GM23338 (cell line): ENCODE measurements around the gene ANKRD53. TPM values are rescaled to one million over a fixed set of nuclear protein-coding genes. Genes with fewer than 3 reads are reported as not detected.

Source experiments
- ATAC-seq: fragments of 200-7000 bp; cut with Tn5 transposase; 3 replicates; pipeline ENCODE4 v1.9.1; 2020
- DNase-seq: peaks from one replicate; pipeline ENCODE4 v3.0.0-alpha.2; 2015; ENCODE audit warnings: low spot score
- H2AFZ ChIP-seq: fragments of 200-600 bp; sonication (generic); 2 replicates; pipeline ENCODE4 v1.8.0; 2016; ENCODE audit warnings: antibody characterized with exemption, mild to moderate bottlenecking, moderate library complexity
- H3F3A ChIP-seq: fragments of 200-600 bp; sonication (generic); replicated peaks from 2 replicates; pipeline ENCODE4 v1.8.0; 2017; ENCODE audit warnings: antibody characterized with exemption, mixed run types, low read depth
- H3K27ac ChIP-seq: fragments of 200-600 bp; sonication (generic); 2 replicates; pipeline ENCODE4 v1.6.1; 2016; ENCODE audit warnings: low read depth
- H3K27me3 ChIP-seq: fragments of 200-600 bp; sonication (generic); 2 replicates; pipeline ENCODE4 v1.8.0; 2016; ENCODE audit warnings: mild to moderate bottlenecking, mixed run types, moderate library complexity; ENCODE audit not compliant: insufficient read depth
- H3K36me3 ChIP-seq: fragments of 200-600 bp; sonication (generic); 2 replicates; pipeline ENCODE4 v1.8.0; 2016; ENCODE audit warnings: mild to moderate bottlenecking; ENCODE audit not compliant: insufficient read depth
- H3K4me1 ChIP-seq: fragments of 200-600 bp; sonication (generic); 2 replicates; pipeline ENCODE4 v1.8.0; 2016; ENCODE audit warnings: mild to moderate bottlenecking, moderate library complexity; ENCODE audit not compliant: insufficient read depth
- H3K4me2 ChIP-seq: fragments of 200-600 bp; sonication (generic); 2 replicates; pipeline ENCODE4 v1.7.1; 2017; ENCODE audit warnings: mixed run types
- H3K4me3 ChIP-seq: fragments of 200-600 bp; sonication (generic); 2 replicates; pipeline ENCODE4 v1.6.1; 2016; ENCODE audit warnings: mixed run types
- H3K79me2 ChIP-seq: fragments of 200-600 bp; sonication (generic); replicated peaks from 2 replicates; pipeline ENCODE4 v1.8.0; 2017; ENCODE audit warnings: mild to moderate bottlenecking; ENCODE audit not compliant: insufficient read depth
- H3K9me2 ChIP-seq: fragments of 200-600 bp; sonication (generic); 2 replicates; pipeline ENCODE4 v1.8.0; 2017; ENCODE audit not compliant: insufficient read depth
- H4K20me1 ChIP-seq: fragments of 200-600 bp; sonication (generic); replicated peaks from 2 replicates; pipeline ENCODE4 v1.8.0; 2017; ENCODE audit warnings: mild to moderate bottlenecking; ENCODE audit not compliant: insufficient read depth
- H3K27ac Mint-ChIP-seq: 2 replicates; pipeline ENCODE4 v1.8.0; 2020; ENCODE audit warnings: inconsistent platforms, mild to moderate bottlenecking, moderate library complexity, mixed read lengths
- H3K27me3 Mint-ChIP-seq: 3 replicates; pipeline ENCODE4 v1.8.0; 2022; ENCODE audit warnings: low read depth, mild to moderate bottlenecking, moderate library complexity, mixed read lengths, inconsistent platforms; ENCODE audit not compliant: insufficient read depth, poor library complexity
- H3K36me3 Mint-ChIP-seq: 3 replicates; pipeline ENCODE4 v1.8.0; 2021; ENCODE audit warnings: low read depth, mild to moderate bottlenecking, inconsistent platforms, moderate library complexity, mixed read lengths
- H3K4me1 Mint-ChIP-seq: 3 replicates; pipeline ENCODE4 v1.8.0; 2020; ENCODE audit warnings: mild to moderate bottlenecking, inconsistent platforms, mixed read lengths
- H3K4me3 Mint-ChIP-seq: 3 replicates; pipeline ENCODE4 v1.8.0; 2021; ENCODE audit warnings: moderate library complexity, mild to moderate bottlenecking, inconsistent platforms, mixed read lengths
- H3K9me3 Mint-ChIP-seq: 3 replicates; pipeline ENCODE4 v1.8.0; 2020; ENCODE audit warnings: moderate library complexity, mild to moderate bottlenecking, inconsistent platforms, mixed read lengths
- CREB1 ChIP-seq: fragments of 250-450 bp; sonication (Bioruptor Pico); IDR thresholded peaks from 2 replicates; pipeline ENCODE4 v1.5.0; 2020; ENCODE audit warnings: low read depth, mild to moderate bottlenecking, moderate library complexity
- EZH2phosphoT487 ChIP-seq: fragments of 200-600 bp; sonication (generic); IDR thresholded peaks from one replicate; pipeline ENCODE4 v1.8.1; 2018; ENCODE audit warnings: antibody characterized with exemption; ENCODE audit not compliant: unreplicated experiment
- JUNB ChIP-seq: IDR thresholded peaks from one replicate; pipeline ENCODE4 v1.6.1; 2016; ENCODE audit warnings: antibody characterized with exemption; ENCODE audit not compliant: unreplicated experiment
- NANOG ChIP-seq: IDR thresholded peaks from 2 replicates; pipeline ENCODE4 v1.6.1; 2016; ENCODE audit warnings: antibody characterized with exemption, borderline replicate concordance
- POLR2AphosphoS5 ChIP-seq: IDR thresholded peaks from 2 replicates; pipeline ENCODE4 v1.6.1; 2016; ENCODE audit warnings: antibody characterized with exemption, low read depth
- ZNF331 ChIP-seq: fragments of 250-450 bp; sonication (Bioruptor Pico); IDR thresholded peaks from 2 replicates; pipeline ENCODE4 v1.5.0; 2020; ENCODE audit warnings: low read depth, mild to moderate bottlenecking, moderate library complexity
- polyA plus RNA-seq: library from polyadenylated mRNA; unstranded; fragments of >200 nt; fragmentation: Nextera tagmentation; extraction: Ambion mirVana; gene quantifications from 2 replicates; pipeline ENCODE4 v1.2.1, GENCODE V29; 2016
- total RNA-seq: library from RNA; depleted of rRNA; stranded (reverse); fragments of >200 nt; shearing (Covaris generic); gene quantifications from 2 replicates; pipeline ENCODE4 v1.2.3, GENCODE V29; 2014
- TF ChIP-seq, protein P1 (sequence below): fragments of 250-450 bp; sonication (Bioruptor Pico); IDR thresholded peaks from 2 replicates; pipeline ENCODE4 v1.5.0; 2020; ENCODE audit warnings: mild to moderate bottlenecking, moderate library complexity
- TF ChIP-seq, protein P2 (sequence below): IDR thresholded peaks from one replicate; pipeline ENCODE4 v1.6.1; 2018; ENCODE audit warnings: antibody characterized with exemption; ENCODE audit not compliant: unreplicated experiment
- TF ChIP-seq, protein P3 (sequence below), 2 experiments: fragments of 200-600 bp in 1 of 2; sonication (generic) in 1 of 2; conservative IDR thresholded peaks; 2 replicates each; pipeline versions ENCODE4 v1.5.1 to v1.6.1; 2016 to 2017; ENCODE audit warnings: antibody characterized with exemption in 2 of 2, low read depth in 2 of 2, mild to moderate bottlenecking in 2 of 2, moderate library complexity in 1 of 2
- TF ChIP-seq, protein P4 (sequence below): IDR thresholded peaks from 2 replicates; pipeline ENCODE4 v1.6.1; 2016; ENCODE audit warnings: antibody characterized with exemption

ANKRD53 gene
- total and polyA plus RNA-seq, 2 experiments from 2014 or later = 0.32 to 0.73 TPM

DNA sequence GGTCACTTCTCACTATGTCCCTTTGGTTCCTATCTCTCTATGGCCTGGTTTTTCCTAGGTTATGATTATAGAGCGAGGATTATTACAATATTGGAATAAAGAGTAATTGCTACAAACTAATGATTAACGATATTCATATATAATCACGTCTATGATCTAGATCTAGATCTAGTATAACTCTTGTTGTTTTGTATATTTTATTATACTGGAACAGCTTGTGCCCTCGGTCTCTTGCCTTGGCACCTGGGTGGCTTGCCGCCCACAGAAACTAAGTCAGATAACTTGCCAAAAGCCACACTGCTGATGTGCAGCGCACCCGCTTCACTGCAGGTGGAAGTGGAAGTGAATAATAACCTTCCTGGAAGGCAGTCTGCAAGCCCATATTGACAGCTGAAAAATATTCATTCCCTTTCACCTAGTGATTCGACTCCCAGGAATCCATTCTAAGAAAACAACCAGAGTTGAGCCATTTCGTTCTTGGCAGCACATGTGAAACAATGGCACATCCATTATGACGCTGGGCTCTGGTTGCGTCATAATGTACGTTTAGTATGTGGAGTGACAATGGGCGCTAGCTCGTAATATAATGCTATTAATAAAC, 725 bp upstream of the ANKRD53 start:
- Mint-ChIP-seq H3K4me1 (peaks cover 14% of the 10 kb centered on the region), H3K27me3 (peaks cover 31% of the 10 kb centered on the region), H3K9me3 (no peaks in the 10 kb centered on the region; the same call in 2 of the 3 replicates), H3K27ac (no peak overlapping the region), H3K4me3 (peak overlapping the region; percentile 79), H3K36me3 (no peaks in the 10 kb centered on the region)
- TF ChIP-seq CREB1 (CRISPR knock-in tag) (no peak), JUNB (no peak), NANOG (no peak), ZNF331 (CRISPR knock-in tag) (no peak), EZH2phosphoT487 (no peak), POLR2AphosphoS5 (no peak)
- TF ChIP-seq, protein P1, sequence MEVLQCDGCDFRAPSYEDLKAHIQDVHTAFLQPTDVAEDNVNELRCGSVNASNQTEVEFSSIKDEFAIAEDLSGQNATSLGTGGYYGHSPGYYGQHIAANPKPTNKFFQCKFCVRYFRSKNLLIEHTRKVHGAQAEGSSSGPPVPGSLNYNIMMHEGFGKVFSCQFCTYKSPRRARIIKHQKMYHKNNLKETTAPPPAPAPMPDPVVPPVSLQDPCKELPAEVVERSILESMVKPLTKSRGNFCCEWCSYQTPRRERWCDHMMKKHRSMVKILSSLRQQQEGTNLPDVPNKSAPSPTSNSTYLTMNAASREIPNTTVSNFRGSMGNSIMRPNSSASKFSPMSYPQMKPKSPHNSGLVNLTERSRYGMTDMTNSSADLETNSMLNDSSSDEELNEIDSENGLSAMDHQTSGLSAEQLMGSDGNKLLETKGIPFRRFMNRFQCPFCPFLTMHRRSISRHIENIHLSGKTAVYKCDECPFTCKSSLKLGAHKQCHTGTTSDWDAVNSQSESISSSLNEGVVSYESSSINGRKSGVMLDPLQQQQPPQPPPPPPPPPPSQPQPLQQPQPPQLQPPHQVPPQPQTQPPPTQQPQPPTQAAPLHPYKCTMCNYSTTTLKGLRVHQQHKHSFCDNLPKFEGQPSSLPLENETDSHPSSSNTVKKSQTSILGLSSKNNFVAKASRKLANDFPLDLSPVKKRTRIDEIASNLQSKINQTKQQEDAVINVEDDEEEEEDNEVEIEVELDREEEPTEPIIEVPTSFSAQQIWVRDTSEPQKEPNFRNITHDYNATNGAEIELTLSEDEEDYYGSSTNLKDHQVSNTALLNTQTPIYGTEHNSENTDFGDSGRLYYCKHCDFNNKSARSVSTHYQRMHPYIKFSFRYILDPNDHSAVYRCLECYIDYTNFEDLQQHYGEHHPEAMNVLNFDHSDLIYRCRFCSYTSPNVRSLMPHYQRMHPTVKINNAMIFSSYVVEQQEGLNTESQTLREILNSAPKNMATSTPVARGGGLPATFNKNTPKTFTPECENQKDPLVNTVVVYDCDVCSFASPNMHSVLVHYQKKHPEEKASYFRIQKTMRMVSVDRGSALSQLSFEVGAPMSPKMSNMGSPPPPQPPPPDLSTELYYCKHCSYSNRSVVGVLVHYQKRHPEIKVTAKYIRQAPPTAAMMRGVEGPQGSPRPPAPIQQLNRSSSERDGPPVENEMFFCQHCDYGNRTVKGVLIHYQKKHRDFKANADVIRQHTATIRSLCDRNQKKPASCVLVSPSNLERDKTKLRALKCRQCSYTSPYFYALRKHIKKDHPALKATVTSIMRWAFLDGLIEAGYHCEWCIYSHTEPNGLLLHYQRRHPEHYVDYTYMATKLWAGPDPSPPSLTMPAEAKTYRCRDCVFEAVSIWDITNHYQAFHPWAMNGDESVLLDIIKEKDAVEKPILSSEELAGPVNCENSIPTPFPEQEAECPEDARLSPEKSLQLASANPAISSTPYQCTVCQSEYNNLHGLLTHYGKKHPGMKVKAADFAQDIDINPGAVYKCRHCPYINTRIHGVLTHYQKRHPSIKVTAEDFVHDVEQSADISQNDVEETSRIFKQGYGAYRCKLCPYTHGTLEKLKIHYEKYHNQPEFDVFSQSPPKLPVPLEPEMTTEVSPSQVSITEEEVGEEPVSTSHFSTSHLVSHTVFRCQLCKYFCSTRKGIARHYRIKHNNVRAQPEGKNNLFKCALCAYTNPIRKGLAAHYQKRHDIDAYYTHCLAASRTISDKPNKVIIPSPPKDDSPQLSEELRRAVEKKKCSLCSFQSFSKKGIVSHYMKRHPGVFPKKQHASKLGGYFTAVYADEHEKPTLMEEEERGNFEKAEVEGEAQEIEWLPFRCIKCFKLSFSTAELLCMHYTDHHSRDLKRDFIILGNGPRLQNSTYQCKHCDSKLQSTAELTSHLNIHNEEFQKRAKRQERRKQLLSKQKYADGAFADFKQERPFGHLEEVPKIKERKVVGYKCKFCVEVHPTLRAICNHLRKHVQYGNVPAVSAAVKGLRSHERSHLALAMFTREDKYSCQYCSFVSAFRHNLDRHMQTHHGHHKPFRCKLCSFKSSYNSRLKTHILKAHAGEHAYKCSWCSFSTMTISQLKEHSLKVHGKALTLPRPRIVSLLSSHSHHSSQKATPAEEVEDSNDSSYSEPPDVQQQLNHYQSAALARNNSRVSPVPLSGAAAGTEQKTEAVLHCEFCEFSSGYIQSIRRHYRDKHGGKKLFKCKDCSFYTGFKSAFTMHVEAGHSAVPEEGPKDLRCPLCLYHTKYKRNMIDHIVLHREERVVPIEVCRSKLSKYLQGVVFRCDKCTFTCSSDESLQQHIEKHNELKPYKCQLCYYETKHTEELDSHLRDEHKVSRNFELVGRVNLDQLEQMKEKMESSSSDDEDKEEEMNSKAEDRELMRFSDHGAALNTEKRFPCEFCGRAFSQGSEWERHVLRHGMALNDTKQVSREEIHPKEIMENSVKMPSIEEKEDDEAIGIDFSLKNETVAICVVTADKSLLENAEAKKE = no peak
- TF ChIP-seq, protein P2, sequence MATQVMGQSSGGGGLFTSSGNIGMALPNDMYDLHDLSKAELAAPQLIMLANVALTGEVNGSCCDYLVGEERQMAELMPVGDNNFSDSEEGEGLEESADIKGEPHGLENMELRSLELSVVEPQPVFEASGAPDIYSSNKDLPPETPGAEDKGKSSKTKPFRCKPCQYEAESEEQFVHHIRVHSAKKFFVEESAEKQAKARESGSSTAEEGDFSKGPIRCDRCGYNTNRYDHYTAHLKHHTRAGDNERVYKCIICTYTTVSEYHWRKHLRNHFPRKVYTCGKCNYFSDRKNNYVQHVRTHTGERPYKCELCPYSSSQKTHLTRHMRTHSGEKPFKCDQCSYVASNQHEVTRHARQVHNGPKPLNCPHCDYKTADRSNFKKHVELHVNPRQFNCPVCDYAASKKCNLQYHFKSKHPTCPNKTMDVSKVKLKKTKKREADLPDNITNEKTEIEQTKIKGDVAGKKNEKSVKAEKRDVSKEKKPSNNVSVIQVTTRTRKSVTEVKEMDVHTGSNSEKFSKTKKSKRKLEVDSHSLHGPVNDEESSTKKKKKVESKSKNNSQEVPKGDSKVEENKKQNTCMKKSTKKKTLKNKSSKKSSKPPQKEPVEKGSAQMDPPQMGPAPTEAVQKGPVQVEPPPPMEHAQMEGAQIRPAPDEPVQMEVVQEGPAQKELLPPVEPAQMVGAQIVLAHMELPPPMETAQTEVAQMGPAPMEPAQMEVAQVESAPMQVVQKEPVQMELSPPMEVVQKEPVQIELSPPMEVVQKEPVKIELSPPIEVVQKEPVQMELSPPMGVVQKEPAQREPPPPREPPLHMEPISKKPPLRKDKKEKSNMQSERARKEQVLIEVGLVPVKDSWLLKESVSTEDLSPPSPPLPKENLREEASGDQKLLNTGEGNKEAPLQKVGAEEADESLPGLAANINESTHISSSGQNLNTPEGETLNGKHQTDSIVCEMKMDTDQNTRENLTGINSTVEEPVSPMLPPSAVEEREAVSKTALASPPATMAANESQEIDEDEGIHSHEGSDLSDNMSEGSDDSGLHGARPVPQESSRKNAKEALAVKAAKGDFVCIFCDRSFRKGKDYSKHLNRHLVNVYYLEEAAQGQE = no peak
- TF ChIP-seq, protein P3, sequence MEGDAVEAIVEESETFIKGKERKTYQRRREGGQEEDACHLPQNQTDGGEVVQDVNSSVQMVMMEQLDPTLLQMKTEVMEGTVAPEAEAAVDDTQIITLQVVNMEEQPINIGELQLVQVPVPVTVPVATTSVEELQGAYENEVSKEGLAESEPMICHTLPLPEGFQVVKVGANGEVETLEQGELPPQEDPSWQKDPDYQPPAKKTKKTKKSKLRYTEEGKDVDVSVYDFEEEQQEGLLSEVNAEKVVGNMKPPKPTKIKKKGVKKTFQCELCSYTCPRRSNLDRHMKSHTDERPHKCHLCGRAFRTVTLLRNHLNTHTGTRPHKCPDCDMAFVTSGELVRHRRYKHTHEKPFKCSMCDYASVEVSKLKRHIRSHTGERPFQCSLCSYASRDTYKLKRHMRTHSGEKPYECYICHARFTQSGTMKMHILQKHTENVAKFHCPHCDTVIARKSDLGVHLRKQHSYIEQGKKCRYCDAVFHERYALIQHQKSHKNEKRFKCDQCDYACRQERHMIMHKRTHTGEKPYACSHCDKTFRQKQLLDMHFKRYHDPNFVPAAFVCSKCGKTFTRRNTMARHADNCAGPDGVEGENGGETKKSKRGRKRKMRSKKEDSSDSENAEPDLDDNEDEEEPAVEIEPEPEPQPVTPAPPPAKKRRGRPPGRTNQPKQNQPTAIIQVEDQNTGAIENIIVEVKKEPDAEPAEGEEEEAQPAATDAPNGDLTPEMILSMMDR (conservative IDR thresholded peaks at IDR 0.05; ENCODE audit: low read depth in 2 of 2) = no peak
- TF ChIP-seq, protein P4, sequence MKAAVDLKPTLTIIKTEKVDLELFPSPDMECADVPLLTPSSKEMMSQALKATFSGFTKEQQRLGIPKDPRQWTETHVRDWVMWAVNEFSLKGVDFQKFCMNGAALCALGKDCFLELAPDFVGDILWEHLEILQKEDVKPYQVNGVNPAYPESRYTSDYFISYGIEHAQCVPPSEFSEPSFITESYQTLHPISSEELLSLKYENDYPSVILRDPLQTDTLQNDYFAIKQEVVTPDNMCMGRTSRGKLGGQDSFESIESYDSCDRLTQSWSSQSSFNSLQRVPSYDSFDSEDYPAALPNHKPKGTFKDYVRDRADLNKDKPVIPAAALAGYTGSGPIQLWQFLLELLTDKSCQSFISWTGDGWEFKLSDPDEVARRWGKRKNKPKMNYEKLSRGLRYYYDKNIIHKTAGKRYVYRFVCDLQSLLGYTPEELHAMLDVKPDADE = no peak
- Histone ChIP-seq H3K36me3 (no peaks in the 10 kb centered on the region), H3K4me1 (peaks cover 9% of the 10 kb centered on the region; the same call in 1 of the 2 replicates), H3F3A (no peaks in the 10 kb centered on the region), H3K27me3 (peaks cover 22% of the 10 kb centered on the region), H3K4me2 (peak overlapping the region; percentile 78), H3K9me2 (no peaks in the 10 kb centered on the region), H2AFZ (peak overlapping the region; percentile 94; the same call in 1 of the 2 replicates), H3K79me2 (no peaks in the 10 kb centered on the region), H3K4me3 (peak overlapping the region; percentile 74), H3K27ac (no peak overlapping the region), H4K20me1 (no peaks in the 10 kb centered on the region)
- ATAC-seq (no peak), DNase-seq (peak; percentile 15)
